Lung microvascular endothelial cell (primary cell): ENCODE data around the gene RAPGEF4. TPM values are rescaled to one million over a fixed set of nuclear protein-coding genes. Genes with fewer than 3 reads are reported as not detected.
A peak's percentile ranks its signal among the peaks of the same experiment; 100 is the strongest.
"Not testable (repeated sequence)": the region's sequence is repeated elsewhere in the genome, so short reads cannot be mapped to it uniquely, and the experiment has no call there.

Source experiments
- DNase-seq, 2 donors: peaks; one replicate each; pipeline versions ENCODE4 v3.0.0 to v3.0.0-alpha.2; 2010; ENCODE audit warnings: low read depth in 2 of 2
- total RNA-seq: library from RNA; depleted of rRNA; stranded (reverse); fragments of >200 nt; gene quantifications from 2 replicates; pipeline ENCODE4 v1.2.1, GENCODE V29; 2014

The RAPGEF4 gene
- total RNA-seq, 1 donor from 2014 or later = 17.3 TPM

GRCh38 chr2:173030561-173031490 lies 295.2 kb downstream of the RAPGEF4 start:
- DNase-seq = no peak

GRCh38 chr2:173032032-173032431 lies 296.4 kb downstream of the RAPGEF4 start:
- DNase-seq = no peak

GRCh38 chr2:173033084-173033483 lies 297.4 kb downstream of the RAPGEF4 start:
- no peak for DNase-seq

- no peak for DNase-seq
Observed at GRCh38 chr2:173034143-173034542, 298.5 kb downstream of the RAPGEF4 start.

- no peak for DNase-seq
Observed at GRCh38 chr2:173037245-173038120, 301.8 kb downstream of the RAPGEF4 start.

- not testable (repeated sequence) for DNase-seq
Observed at GRCh38 chr2:173038257-173038656, 302.6 kb downstream of the RAPGEF4 start.

- DNase-seq = no peak
Observed at GRCh38 chr2:173040729-173041128, 305.1 kb downstream of the RAPGEF4 start.

- no peak for DNase-seq
Observed at GRCh38 chr2:173043476-173043875, 307.8 kb downstream of the RAPGEF4 start.

GRCh38 chr2:173043897-173044519 lies 308.4 kb downstream of the RAPGEF4 start:
- no peak for DNase-seq

- DNase-seq = no peak
Observed at GRCh38 chr2:173044686-173045085, 309.0 kb downstream of the RAPGEF4 start.

- no peak for DNase-seq
Observed at GRCh38 chr2:173045181-173045580, 309.5 kb downstream of the RAPGEF4 start.

GRCh38 chr2:173048522-173048896 lies 312.9 kb downstream of the RAPGEF4 start:
- no peak for DNase-seq

- peak; percentile 87 to 95 for DNase-seq
Observed at GRCh38 chr2:173048897-173049661, 313.4 kb downstream of the RAPGEF4 start.

GRCh38 chr2:173049831-173050230 lies 314.2 kb downstream of the RAPGEF4 start:
- no peak for DNase-seq

GRCh38 chr2:173050684-173051083 lies 315.0 kb downstream of the RAPGEF4 start:
- DNase-seq = no peak

- DNase-seq = no peak
Observed at GRCh38 chr2:173051463-173052215, 316.0 kb downstream of the RAPGEF4 start.

GRCh38 chr2:173053043-173053699 lies 317.5 kb downstream of the RAPGEF4 start:
- peak in 1 of 2 donors; percentile 34 for DNase-seq

GRCh38 chr2:173054466-173054865 lies 318.8 kb downstream of the RAPGEF4 start:
- DNase-seq = no peak

GRCh38 chr2:173056705-173057364 lies 321.2 kb downstream of the RAPGEF4 start:
- DNase-seq = no peak
